Stomach smooth muscle (tissue), 2 donors: ENCODE measurements around the gene M1AP.

Source experiments
- H3K27ac ChIP-seq: one replicate; pipeline ENCODE4 v1.7.0; 2013; ENCODE audit warnings: mild to moderate bottlenecking, low read length, inconsistent platforms
- H3K27me3 ChIP-seq, 2 donors: one replicate each; pipeline ENCODE4 v1.7.0; 2013; ENCODE audit warnings: low read length in 2 of 2; ENCODE audit not compliant: insufficient read depth in 2 of 2, control insufficient read depth in 1 of 2
- H3K36me3 ChIP-seq, 2 donors: one replicate each; pipeline ENCODE4 v1.7.0; 2013; ENCODE audit warnings: low read length in 2 of 2; ENCODE audit not compliant: control insufficient read depth in 2 of 2, insufficient read depth in 2 of 2
- H3K4me1 ChIP-seq: one replicate; pipeline ENCODE4 v1.7.0; 2013; ENCODE audit warnings: low read length; ENCODE audit not compliant: control insufficient read depth, insufficient read depth
- H3K4me3 ChIP-seq, 2 donors: one replicate each; pipeline ENCODE4 v1.7.0; 2013; ENCODE audit warnings: low read length in 2 of 2
- H3K9ac ChIP-seq, 2 donors: one replicate each; pipeline ENCODE4 v1.7.0; 2013; ENCODE audit warnings: low read length in 2 of 2, mild to moderate bottlenecking in 1 of 2
- H3K9me3 ChIP-seq, 2 donors: one replicate each; pipeline ENCODE4 v1.7.0; 2013; ENCODE audit warnings: low read length in 2 of 2; ENCODE audit not compliant: control insufficient read depth in 2 of 2
- donor health status: healthy.
- donor health status: Pancreatic carcinoma.

Gene M1AP

DNA sequence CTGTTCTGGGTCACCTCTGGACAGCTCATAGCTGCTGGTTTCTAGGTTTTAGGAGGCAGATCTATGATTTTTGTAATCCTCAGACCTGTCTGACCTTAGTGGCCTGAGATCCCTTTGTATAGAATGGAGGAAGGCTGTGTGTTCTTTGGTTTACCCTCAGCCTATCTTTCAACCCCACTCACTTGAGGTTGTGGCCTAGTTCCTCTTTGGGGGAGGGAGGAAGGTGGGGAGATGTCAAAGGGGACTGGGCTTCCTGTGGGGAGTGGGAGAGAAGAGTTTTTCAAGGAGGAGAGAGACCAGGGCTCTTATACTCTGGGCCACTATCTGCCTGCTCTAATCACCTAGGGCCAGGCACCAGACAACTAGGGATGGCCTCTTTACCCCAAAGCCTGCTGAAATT, 34.4 kb upstream of the M1AP start:
- Histone ChIP-seq H3K4me3 (no peak overlapping the region), H3K27ac (no peak overlapping the region), H3K9me3 (no peaks in the 10 kb centered on the region), H3K4me1 (no peaks in the 10 kb centered on the region), H3K9ac (no peak overlapping the region), H3K27me3 (no peaks in the 10 kb centered on the region), H3K36me3 (peaks cover 0 to 15% of the 10 kb centered on the region in 2 donors)

DNA sequence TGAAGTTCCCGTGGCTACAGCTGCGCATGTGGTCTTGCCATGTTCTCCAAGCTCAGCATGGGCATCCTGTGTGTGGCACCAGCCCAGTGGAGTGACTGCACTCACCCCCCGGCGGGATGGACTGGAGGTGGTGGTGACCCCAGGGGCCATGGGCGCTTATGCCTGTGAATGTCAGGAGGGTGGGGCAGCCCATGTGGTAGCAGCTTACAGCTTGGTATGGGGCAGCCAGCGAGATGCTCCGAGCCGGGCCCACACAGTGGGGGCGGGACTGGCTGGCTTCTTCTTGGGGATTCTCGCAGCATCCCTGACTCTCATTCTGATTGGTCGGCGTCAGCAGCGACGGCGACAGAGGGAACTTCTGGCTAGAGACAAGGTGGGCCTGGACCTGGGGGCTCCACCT, 31.5 kb upstream of the M1AP start:
- Histone ChIP-seq H3K36me3 (peaks cover 14 to 31% of the 10 kb centered on the region in 2 donors), H3K27me3 (no peaks in the 10 kb centered on the region), H3K9ac (no peak overlapping the region), H3K27ac (no peak overlapping the region), H3K9me3 (no peaks in the 10 kb centered on the region), H3K4me3 (no peak overlapping the region), H3K4me1 (no peaks in the 10 kb centered on the region)

DNA sequence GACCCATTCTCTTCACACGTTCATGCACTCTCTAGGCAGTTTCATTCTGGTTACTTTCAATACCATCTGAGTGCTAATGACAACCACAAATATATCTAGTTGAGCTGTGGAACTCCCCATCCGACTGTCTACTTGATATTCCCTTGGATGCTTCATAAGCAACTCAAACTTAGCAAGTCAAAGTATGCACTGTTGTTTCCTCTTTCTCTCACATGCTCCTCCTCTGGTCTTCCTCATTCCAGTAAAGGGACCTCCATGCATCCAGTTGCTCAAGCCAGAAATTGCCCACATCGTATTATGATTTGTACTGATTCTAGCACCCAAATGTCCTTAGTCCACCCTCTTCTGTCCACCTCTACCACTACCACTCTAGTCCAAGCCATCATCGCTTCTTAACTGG, 28.2 kb upstream of the M1AP start:
- Histone ChIP-seq H3K36me3 (peaks cover 20 to 36% of the 10 kb centered on the region in 2 donors), H3K4me1 (no peaks in the 10 kb centered on the region), H3K27ac (no peak overlapping the region), H3K9me3 (no peaks in the 10 kb centered on the region), H3K27me3 (no peaks in the 10 kb centered on the region), H3K4me3 (no peak overlapping the region), H3K9ac (no peak overlapping the region)

DNA sequence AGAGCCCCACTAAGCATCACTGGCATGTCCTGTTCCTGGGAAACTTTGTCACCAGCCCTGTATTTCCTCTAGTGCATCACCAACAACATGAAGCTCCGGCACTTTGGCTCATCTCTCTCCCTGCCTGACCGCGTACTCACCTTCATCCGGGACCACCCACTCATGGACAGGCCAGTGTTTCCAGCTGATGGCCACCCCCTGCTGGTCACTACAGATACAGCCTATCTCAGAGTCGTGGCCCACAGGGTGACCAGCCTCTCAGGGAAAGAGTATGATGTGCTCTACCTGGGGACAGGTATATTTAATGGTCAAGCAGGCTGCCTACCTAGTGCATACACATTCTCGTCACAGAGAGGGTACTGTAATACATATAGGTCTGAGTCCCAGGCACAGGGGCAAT, 27.0 kb upstream of the M1AP start:
- peaks cover 20 to 32% of the 10 kb centered on the region in 2 donors for H3K36me3 ChIP-seq
- H3K27ac ChIP-seq = no peak overlapping the region
- no peak overlapping the region for H3K9ac ChIP-seq
- no peaks in the 10 kb centered on the region for H3K9me3 ChIP-seq
- no peaks in the 10 kb centered on the region for H3K27me3 ChIP-seq
- no peak overlapping the region for H3K4me3 ChIP-seq
- H3K4me1 ChIP-seq = no peaks in the 10 kb centered on the region

DNA sequence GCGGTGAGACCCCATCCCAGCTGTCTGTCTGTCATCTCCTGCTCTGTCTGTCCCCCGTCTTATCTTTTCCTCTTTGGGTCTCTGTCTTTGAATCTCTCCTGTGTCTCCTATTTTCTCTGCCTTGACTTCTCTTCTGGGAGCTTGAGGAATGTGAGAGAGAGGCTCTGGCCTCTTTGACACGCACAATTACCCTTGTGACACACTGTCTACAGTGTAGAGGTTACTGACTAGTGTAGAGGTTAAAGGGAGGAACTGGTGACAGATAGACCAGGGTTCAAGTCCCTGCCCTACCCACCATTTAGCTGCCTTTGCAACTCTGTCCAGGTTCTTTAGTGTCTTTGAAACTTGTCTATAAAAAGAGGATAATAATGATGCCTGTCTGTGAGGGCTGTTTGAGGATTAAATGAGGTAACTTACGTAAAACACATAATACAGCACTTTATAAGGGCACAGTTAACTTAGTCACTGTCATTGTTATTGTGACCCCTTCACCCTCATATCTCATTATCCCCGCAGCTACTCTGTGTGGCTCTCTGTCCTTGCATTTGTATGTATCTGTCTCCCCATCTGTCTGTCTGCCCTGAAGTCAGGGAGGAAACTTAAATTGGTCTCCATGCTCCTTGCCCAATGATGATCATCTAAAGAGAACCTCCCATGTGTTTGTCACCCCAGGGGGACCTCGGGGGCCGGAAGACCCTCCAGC, 25.8 kb upstream of the M1AP start:
- H3K4me3 ChIP-seq = no peak overlapping the region
- H3K9ac ChIP-seq = no peak overlapping the region
- no peaks in the 10 kb centered on the region for H3K9me3 ChIP-seq
- H3K4me1 ChIP-seq = no peaks in the 10 kb centered on the region
- H3K36me3 ChIP-seq = peaks cover 20 to 32% of the 10 kb centered on the region in 2 donors
- no peak overlapping the region for H3K27ac ChIP-seq
- no peaks in the 10 kb centered on the region for H3K27me3 ChIP-seq

DNA sequence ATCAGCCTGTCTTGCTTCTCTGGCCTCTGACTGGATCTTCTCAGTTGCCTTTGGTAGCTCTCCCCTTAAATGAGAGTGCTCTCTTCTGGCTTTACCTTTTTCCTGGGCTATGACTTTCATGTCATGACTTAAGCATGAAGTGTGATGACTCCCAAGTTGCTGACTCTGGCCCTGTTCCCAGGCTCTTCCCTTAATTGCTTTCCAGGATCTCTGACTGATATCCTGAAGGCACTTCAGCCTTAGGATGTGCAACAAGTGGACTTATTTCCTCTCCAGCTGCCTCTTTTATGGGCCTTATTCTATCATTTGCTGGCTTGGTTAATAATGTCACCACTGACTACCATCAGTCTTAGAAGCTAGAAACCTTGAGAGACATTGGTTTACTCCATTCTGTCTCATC, 23.3 kb upstream of the M1AP start:
- H3K36me3 ChIP-seq = peaks cover 20 to 30% of the 10 kb centered on the region in 2 donors
- no peak overlapping the region for H3K9ac ChIP-seq

DNA sequence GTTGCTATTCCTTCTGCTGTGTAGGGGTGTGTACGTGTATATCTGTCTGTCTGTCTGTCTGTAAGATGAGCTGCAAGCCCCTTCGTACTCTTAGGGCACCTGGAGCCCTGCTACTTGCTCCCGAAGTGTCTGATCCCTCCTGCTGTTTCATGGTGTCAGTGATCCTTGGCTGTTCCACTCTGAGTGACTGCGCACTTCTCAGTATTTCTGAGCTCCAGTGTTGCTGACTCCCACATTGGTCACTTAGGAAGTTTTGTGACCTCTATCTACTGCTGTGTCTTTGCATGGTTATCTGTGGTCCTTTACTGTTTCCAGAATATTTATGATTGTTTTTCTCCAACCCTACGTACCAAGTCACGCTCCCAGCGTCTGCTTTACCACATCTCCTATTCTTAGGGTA, 22.1 kb upstream of the M1AP start:
- peaks cover 9 to 20% of the 10 kb centered on the region in 2 donors for H3K36me3 ChIP-seq
- no peak overlapping the region for H3K4me3 ChIP-seq
- H3K4me1 ChIP-seq = no peaks in the 10 kb centered on the region
- H3K9ac ChIP-seq = no peak overlapping the region
- no peak overlapping the region for H3K27ac ChIP-seq
- H3K9me3 ChIP-seq = no peaks in the 10 kb centered on the region
- H3K27me3 ChIP-seq = no peaks in the 10 kb centered on the region

More for the DNA sequence above, 23.3 kb upstream of the M1AP start:
- Histone ChIP-seq H3K27me3 (no peaks in the 10 kb centered on the region), H3K27ac (no peak overlapping the region), H3K9me3 (no peaks in the 10 kb centered on the region), H3K4me3 (no peak overlapping the region), H3K4me1 (no peaks in the 10 kb centered on the region)

DNA sequence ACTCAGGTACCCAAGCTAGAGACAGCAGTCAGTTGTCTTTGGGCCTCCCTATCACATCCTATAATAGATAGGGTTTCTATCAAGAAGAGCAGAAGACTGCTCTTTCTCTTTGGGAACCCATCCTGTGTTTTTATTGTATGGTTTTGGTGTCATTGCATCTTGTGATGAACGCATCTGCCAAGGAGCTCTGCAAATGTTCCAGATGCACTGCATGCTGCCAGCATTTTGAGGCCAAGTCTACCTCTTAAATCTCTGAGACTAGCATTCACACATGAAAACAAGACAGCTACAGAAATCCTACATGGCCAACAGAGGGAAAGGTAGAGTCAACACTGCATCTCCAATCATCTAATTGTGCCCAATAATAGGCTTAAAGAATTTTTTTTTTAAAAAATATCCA, 20.0 kb upstream of the M1AP start:
- Histone ChIP-seq H3K27me3 (no peaks in the 10 kb centered on the region), H3K36me3 (peaks cover 0 to 14% of the 10 kb centered on the region in 2 donors), H3K4me1 (no peaks in the 10 kb centered on the region), H3K9ac (no peak overlapping the region), H3K27ac (no peak overlapping the region), H3K9me3 (no peaks in the 10 kb centered on the region), H3K4me3 (no peak overlapping the region)

DNA sequence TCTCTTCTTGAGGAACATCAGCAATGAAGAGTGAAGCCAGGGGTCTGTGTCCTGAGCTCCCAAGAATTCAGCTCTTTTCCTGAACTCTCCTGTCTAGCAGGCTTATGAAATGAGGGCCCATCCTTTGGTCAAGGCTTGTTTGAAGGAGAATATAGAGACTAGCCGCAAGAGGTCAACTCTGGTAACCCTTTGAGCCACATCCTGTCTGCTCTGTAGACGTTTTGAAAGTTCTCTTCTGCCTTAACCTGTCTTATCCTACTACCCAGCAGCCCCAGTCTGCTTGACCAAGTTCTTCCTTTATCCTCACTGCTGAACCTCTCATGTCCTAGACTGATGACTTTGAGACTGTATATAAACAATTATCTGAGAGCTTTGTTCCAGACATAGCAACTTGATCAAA, 11.3 kb upstream of the M1AP start:
- Histone ChIP-seq H3K36me3 (peaks cover 14 to 29% of the 10 kb centered on the region in 2 donors), H3K9ac (no peak overlapping the region), H3K9me3 (no peaks in the 10 kb centered on the region), H3K27me3 (no peaks in the 10 kb centered on the region), H3K4me3 (no peak overlapping the region), H3K4me1 (peaks cover 4% of the 10 kb centered on the region), H3K27ac (no peak overlapping the region)

DNA sequence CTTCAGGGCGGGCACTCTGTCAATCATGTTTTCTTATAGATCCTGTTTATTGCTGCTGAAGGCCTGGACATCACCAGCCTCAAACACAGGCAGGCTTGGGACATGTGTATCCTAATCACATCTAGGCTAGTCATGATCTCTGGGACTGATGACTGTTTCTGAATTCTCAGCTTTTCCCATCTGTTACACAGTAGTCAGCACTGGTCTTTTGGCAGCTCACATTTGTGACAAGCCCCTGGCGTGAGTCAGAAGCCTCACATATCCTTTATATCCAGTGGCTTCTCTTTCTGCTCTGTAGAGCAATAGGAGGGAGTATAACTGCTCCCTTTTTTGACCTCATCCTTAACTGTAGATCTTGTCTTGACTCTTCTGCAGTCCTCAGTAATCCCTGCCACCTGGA, 10.4 kb upstream of the M1AP start:
- Histone ChIP-seq H3K27me3 (no peaks in the 10 kb centered on the region), H3K4me3 (no peak overlapping the region), H3K9ac (no peak overlapping the region), H3K9me3 (no peaks in the 10 kb centered on the region), H3K27ac (no peak overlapping the region), H3K36me3 (peaks cover 14 to 27% of the 10 kb centered on the region in 2 donors), H3K4me1 (peaks cover 10% of the 10 kb centered on the region)

DNA sequence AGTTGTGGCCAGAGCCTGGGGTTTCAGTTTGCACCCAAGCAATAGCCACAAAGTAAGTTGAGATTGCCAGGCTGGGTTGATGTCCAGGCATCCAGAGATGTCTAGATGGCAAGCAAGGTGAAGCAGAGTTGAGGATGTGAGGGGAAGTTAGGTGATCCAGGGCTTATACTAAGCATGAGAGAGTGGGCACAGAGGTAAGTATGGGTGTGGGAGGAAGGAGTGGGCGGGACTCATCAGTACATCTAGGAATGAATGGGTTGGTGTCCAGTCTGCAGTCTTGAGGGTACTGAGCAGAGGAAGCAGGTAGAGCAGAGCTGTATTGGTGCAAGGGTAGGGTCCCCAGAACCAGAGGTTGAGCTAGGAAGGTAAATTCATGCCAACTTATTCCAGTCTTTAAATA, 7.4 kb upstream of the M1AP start:
- Histone ChIP-seq H3K9me3 (no peaks in the 10 kb centered on the region), H3K4me3 (no peak overlapping the region), H3K9ac (no peak overlapping the region), H3K4me1 (peaks cover 11% of the 10 kb centered on the region), H3K27ac (no peak overlapping the region), H3K36me3 (peaks cover 14 to 18% of the 10 kb centered on the region in 2 donors), H3K27me3 (no peaks in the 10 kb centered on the region)
